IPS DF 6.9 (cell line): ENCODE data around the gene SDR39U1.

Experiments
- DNase-seq: peaks from one replicate; pipeline ENCODE4 v3.0.0-alpha.2; 2013; ENCODE audit warnings: low read depth, low spot score
- H3K27ac ChIP-seq: one replicate; pipeline ENCODE4 v1.5.1; 2013; ENCODE audit warnings: low read length, control low read depth
- H3K27me3 ChIP-seq: 2 replicates; pipeline ENCODE4 v1.6.1; 2013; ENCODE audit warnings: mild to moderate bottlenecking, low read length; ENCODE audit not compliant: control insufficient read depth, insufficient read depth
- H3K36me3 ChIP-seq: 2 replicates; pipeline ENCODE4 v1.6.1; 2013; ENCODE audit warnings: low read length; ENCODE audit not compliant: control insufficient read depth, insufficient read depth
- H3K4me1 ChIP-seq: 2 replicates; pipeline ENCODE4 v1.6.1; 2013; ENCODE audit warnings: low read length; ENCODE audit not compliant: control insufficient read depth, insufficient read depth
- H3K4me3 ChIP-seq: 2 replicates; pipeline ENCODE4 v1.5.1; 2013; ENCODE audit warnings: mild to moderate bottlenecking, low read length
- H3K9me3 ChIP-seq: 2 replicates; pipeline ENCODE4 v1.6.1; 2013; ENCODE audit warnings: low read length, inconsistent platforms; ENCODE audit not compliant: control insufficient read depth, insufficient read depth
- WGBS: extraction: QIAGEN DNeasy Blood & Tissue Kit; methylation state at CpG from one replicate; pipeline ENCODE4 v1.1.7; 2013; ENCODE audit warnings: mixed read lengths, missing lambda C conversion rate; ENCODE audit not compliant: insufficient read length, insufficient coverage; 5-methylcytosine and 5-hydroxymethylcytosine counted together

SDR39U1 gene

GRCh38 chr14:24407608-24408325, 34.8 kb downstream of the SDR39U1 start:
- no peak for DNase-seq
- Histone ChIP-seq H3K27me3 (no peaks in the 10 kb centered on the region), H3K27ac (no peak overlapping the region), H3K9me3 (no peaks in the 10 kb centered on the region), H3K4me1 (peaks cover 2% of the 10 kb centered on the region; the same call in 1 of the 2 replicates), H3K36me3 (no peaks in the 10 kb centered on the region; the same call in 1 of the 2 replicates), H3K4me3 (no peak overlapping the region)
- WGBS: no CpG with 5 or more reads among the region's 18 CpGs

- WGBS: no CpG with 5 or more reads among the region's 6 CpGs
Measured at GRCh38 chr14:24406416-24406815, 36.2 kb downstream of the SDR39U1 start.

GRCh38 chr14:24404814-24405213, 37.8 kb downstream of the SDR39U1 start:
- no peak overlapping the region for H3K27ac ChIP-seq
- DNase-seq: no peak
- no peaks in the 10 kb centered on the region; the same call in 1 of the 2 replicates for H3K36me3 ChIP-seq
- H3K4me1 ChIP-seq: no peaks in the 10 kb centered on the region
- H3K9me3 ChIP-seq: no peaks in the 10 kb centered on the region
- no CpG with 5 or more reads among the region's 4 CpGs for WGBS
- H3K4me3 ChIP-seq: no peak overlapping the region
- H3K27me3 ChIP-seq: no peaks in the 10 kb centered on the region

More at GRCh38 chr14:24406416-24406815, 36.2 kb downstream of the SDR39U1 start:
- no peak for DNase-seq
- H3K36me3 ChIP-seq: no peaks in the 10 kb centered on the region; the same call in 1 of the 2 replicates
- no peaks in the 10 kb centered on the region for H3K9me3 ChIP-seq
- no peak overlapping the region for H3K27ac ChIP-seq
- no peak overlapping the region for H3K4me3 ChIP-seq
- H3K27me3 ChIP-seq: no peaks in the 10 kb centered on the region
- H3K4me1 ChIP-seq: no peaks in the 10 kb centered on the region

GRCh38 chr14:24403294-24403998, 39.1 kb downstream of the SDR39U1 start:
- Histone ChIP-seq H3K9me3 (no peaks in the 10 kb centered on the region), H3K4me3 (no peak overlapping the region), H3K4me1 (no peaks in the 10 kb centered on the region), H3K27ac (no peak overlapping the region), H3K36me3 (no peaks in the 10 kb centered on the region; the same call in 1 of the 2 replicates), H3K27me3 (no peaks in the 10 kb centered on the region)
- no CpG with 5 or more reads among the region's 7 CpGs for WGBS
- no peak for DNase-seq

- Histone ChIP-seq H3K4me3 (no peak overlapping the region), H3K9me3 (no peaks in the 10 kb centered on the region), H3K27ac (no peak overlapping the region), H3K4me1 (peaks cover 2% of the 10 kb centered on the region; the same call in 1 of the 2 replicates), H3K27me3 (no peaks in the 10 kb centered on the region), H3K36me3 (no peaks in the 10 kb centered on the region; the same call in 1 of the 2 replicates)
- no CpG with 5 or more reads among the region's 9 CpGs for WGBS
- DNase-seq: no peak
Measured at GRCh38 chr14:24401810-24402702, 40.5 kb downstream of the SDR39U1 start.

- Histone ChIP-seq H3K4me3 (no peak overlapping the region), H3K4me1 (peaks cover 2% of the 10 kb centered on the region; the same call in 1 of the 2 replicates), H3K27ac (no peak overlapping the region), H3K9me3 (no peaks in the 10 kb centered on the region), H3K36me3 (no peaks in the 10 kb centered on the region), H3K27me3 (no peaks in the 10 kb centered on the region)
- WGBS: no CpG with 5 or more reads among the region's 4 CpGs
- no peak for DNase-seq
Measured at GRCh38 chr14:24399999-24400718, 42.4 kb downstream of the SDR39U1 start.

GRCh38 chr14:24399447-24399822, 43.1 kb downstream of the SDR39U1 start:
- Histone ChIP-seq H3K36me3 (no peaks in the 10 kb centered on the region), H3K27ac (no peak overlapping the region), H3K4me1 (peaks cover 2% of the 10 kb centered on the region; the same call in 1 of the 2 replicates), H3K9me3 (no peaks in the 10 kb centered on the region), H3K4me3 (peak overlapping the region; percentile 54; the same call in 1 of the 2 replicates), H3K27me3 (no peaks in the 10 kb centered on the region)
- DNase-seq: no peak
- no CpG with 5 or more reads among the region's 8 CpGs for WGBS

- H3K36me3 ChIP-seq: no peaks in the 10 kb centered on the region
- no peaks in the 10 kb centered on the region for H3K27me3 ChIP-seq
- no peaks in the 10 kb centered on the region for H3K9me3 ChIP-seq
- no peak for DNase-seq
- H3K4me1 ChIP-seq: peaks cover 2% of the 10 kb centered on the region; the same call in 1 of the 2 replicates
- H3K27ac ChIP-seq: no peak within 1 kb of the TSS
- H3K4me3 ChIP-seq: peak within 1 kb of the TSS; percentile 54; the same call in 1 of the 2 replicates
- WGBS: no CpG with 5 or more reads among the region's 57 CpGs
Measured at GRCh38 chr14:24398653-24399446, 43.7 kb downstream of the SDR39U1 start, which contains the start of gene NYNRIN. Gene NYNRIN, plus strand, starts transcription at chr14:24399003. Its CDS starts 244 bp downstream, at chr14:24399247.

GRCh38 chr14:24398293-24398652, 44.3 kb downstream of the SDR39U1 start:
- WGBS: no CpG with 5 or more reads among the region's 7 CpGs
- H3K27ac ChIP-seq: no peak overlapping the region

More at GRCh38 chr14:24398293-24398652, 44.3 kb downstream of the SDR39U1 start:
- H3K36me3 ChIP-seq: no peaks in the 10 kb centered on the region
- H3K27me3 ChIP-seq: no peaks in the 10 kb centered on the region
- no peak for DNase-seq
- peaks cover 2% of the 10 kb centered on the region; the same call in 1 of the 2 replicates for H3K4me1 ChIP-seq
- H3K4me3 ChIP-seq: no peak overlapping the region; the same call in 1 of the 2 replicates
- no peaks in the 10 kb centered on the region for H3K9me3 ChIP-seq
